ENCODE data around the gene SYNDIG1. TPM values are rescaled to one million over a fixed set of nuclear protein-coding genes. Genes with fewer than 3 reads are reported as not detected.

SYNDIG1 gene
- total RNA-seq, 1 experiment from 2014 or later = not detected

DNA sequence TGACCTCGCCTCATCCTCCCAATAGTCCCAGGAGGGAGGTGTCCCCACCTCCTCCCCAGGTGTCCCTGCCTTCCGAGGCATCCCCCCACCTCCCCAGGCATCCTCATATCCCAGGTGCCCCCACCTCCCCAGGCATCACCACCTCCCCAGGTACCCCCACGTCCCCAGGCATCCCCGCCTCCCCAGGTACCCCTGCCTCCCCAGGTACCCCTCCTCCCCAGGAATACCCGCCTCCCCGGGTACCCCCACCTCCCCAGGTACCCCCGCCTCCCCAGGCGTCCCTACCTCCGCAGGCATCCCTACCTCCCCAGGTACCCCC lies 198.9 kb downstream of the SYNDIG1 start:
- intact Hi-C loops (cut with micrococcal nuclease; ENCODE audit: unreplicated experiment) = no loop called here
- H3K4me1 Mint-ChIP-seq (ENCODE audit: low read depth, unreplicated experiment) = no peaks in the 10 kb centered on the region
- CTCF ChIA-PET = no interaction called here

DNA sequence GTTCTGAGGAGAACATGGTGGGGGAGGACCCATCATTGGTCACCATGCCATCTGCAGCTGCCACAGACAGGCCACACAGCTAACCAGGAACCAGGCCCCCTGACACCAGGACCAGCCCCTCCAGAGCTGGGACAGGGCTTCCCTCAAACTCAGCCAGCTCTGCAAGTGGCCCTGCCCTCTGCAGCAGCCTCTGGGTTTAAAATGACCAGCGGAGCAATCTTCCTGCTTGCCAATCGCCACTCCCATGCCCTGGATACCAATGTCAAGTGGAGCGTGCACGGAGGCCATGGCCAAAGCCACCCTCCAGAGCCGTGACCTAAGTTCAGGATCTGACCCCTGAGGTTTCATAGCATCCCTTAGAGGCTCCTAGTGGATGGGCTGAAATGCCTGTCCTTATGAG lies 199.4 kb downstream of the SYNDIG1 start:
- intact Hi-C loops (cut with micrococcal nuclease; ENCODE audit: unreplicated experiment) = no loop called here
- H3K27ac Mint-ChIP-seq (ENCODE audit: unreplicated experiment) = no peak overlapping the region
- CTCF ChIA-PET = no interaction called here
- H3K36me3 Mint-ChIP-seq (ENCODE audit: insufficient read depth, unreplicated experiment) = no peaks in the 10 kb centered on the region
- no TSS peak for BruUV-seq (replicated peaks)
- TF ChIP-seq, protein P1, sequence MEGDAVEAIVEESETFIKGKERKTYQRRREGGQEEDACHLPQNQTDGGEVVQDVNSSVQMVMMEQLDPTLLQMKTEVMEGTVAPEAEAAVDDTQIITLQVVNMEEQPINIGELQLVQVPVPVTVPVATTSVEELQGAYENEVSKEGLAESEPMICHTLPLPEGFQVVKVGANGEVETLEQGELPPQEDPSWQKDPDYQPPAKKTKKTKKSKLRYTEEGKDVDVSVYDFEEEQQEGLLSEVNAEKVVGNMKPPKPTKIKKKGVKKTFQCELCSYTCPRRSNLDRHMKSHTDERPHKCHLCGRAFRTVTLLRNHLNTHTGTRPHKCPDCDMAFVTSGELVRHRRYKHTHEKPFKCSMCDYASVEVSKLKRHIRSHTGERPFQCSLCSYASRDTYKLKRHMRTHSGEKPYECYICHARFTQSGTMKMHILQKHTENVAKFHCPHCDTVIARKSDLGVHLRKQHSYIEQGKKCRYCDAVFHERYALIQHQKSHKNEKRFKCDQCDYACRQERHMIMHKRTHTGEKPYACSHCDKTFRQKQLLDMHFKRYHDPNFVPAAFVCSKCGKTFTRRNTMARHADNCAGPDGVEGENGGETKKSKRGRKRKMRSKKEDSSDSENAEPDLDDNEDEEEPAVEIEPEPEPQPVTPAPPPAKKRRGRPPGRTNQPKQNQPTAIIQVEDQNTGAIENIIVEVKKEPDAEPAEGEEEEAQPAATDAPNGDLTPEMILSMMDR (IDR thresholded peaks at IDR 0.05; ENCODE audit: unreplicated experiment) = no peak
- no peak for DNase-seq
- no peaks in the 10 kb centered on the region for H3K9me3 Mint-ChIP-seq (ENCODE audit: low read depth, unreplicated experiment)
- no peak overlapping the region for H3K4me3 Mint-ChIP-seq (ENCODE audit: low read depth, unreplicated experiment)
- H3K27me3 Mint-ChIP-seq (ENCODE audit: unreplicated experiment) = no peaks in the 10 kb centered on the region
- no peaks in the 10 kb centered on the region for H3K4me1 Mint-ChIP-seq (ENCODE audit: low read depth, unreplicated experiment)

More for the DNA sequence above, 198.9 kb downstream of the SYNDIG1 start:
- Mint-ChIP-seq H3K36me3 (ENCODE audit: insufficient read depth, unreplicated experiment) (no peaks in the 10 kb centered on the region), H3K27ac (ENCODE audit: unreplicated experiment) (no peak overlapping the region), H3K9me3 (ENCODE audit: low read depth, unreplicated experiment) (no peaks in the 10 kb centered on the region), H3K4me3 (ENCODE audit: low read depth, unreplicated experiment) (no peak overlapping the region), H3K27me3 (ENCODE audit: unreplicated experiment) (no peaks in the 10 kb centered on the region)
- TF ChIP-seq, protein P1 (IDR thresholded peaks at IDR 0.05; ENCODE audit: unreplicated experiment) = no peak
- BruUV-seq (replicated peaks) = no TSS peak
- DNase-seq = no peak

DNA sequence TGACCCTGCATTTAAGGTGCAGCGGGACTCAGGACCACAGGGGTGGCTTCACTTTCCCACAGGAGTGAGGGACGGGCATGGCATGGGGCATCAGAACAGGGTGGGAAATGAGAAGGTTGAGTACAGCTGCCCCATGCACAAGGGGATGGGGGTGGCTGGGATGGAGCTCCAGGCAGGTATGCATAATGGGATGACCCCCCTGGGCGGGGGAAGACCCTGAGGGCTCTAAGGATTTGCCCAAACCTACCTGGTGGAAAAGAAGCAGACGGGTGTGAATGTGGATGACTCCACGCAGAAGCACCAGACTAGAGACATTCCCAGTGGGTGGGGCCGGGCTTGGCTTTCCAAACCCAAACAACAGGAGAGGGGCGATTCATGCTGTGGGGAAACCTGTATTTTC lies 200.3 kb downstream of the SYNDIG1 start:
- TF ChIP-seq, protein P1 (IDR thresholded peaks at IDR 0.05; ENCODE audit: unreplicated experiment) = no peak
- Mint-ChIP-seq H3K36me3 (ENCODE audit: insufficient read depth, unreplicated experiment) (no peaks in the 10 kb centered on the region), H3K4me3 (ENCODE audit: low read depth, unreplicated experiment) (no peak overlapping the region), H3K27ac (ENCODE audit: unreplicated experiment) (no peak overlapping the region), H3K9me3 (ENCODE audit: low read depth, unreplicated experiment) (no peaks in the 10 kb centered on the region), H3K4me1 (ENCODE audit: low read depth, unreplicated experiment) (no peaks in the 10 kb centered on the region), H3K27me3 (ENCODE audit: unreplicated experiment) (no peaks in the 10 kb centered on the region)
- no peak for DNase-seq
- CTCF ChIA-PET = no interaction called here
- BruUV-seq (replicated peaks) = no TSS peak
- intact Hi-C loops (cut with micrococcal nuclease; ENCODE audit: unreplicated experiment) = no loop called here

DNA sequence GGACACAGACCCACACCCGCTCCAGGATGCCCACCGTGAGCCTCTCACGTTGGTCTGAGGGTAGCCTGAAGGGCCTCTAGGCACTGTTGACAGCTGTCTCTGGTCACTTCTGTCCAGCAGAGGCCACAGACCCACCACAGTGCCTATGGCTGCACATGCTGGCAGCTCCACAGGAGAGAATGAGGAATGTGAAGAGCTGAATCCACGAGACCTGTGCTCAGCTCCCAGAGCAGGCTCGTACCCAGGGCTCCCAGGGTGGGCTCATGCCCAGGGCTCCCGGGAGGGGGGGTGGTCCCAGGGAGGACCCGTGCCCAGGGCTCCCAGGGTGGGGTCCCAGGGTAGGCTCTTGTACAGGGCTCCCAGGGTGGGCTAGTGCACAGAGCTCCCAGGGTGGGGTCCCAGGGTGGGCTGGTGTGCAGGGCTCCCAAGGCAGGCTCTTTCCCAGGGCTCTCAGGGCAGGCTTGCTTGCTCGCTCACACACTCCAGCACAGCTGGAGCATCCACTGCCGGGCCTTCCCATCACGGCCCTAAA lies 201.0 kb downstream of the SYNDIG1 start:
- BruUV-seq (replicated peaks) = no TSS peak
- no peak overlapping the region for H3K4me3 Mint-ChIP-seq (ENCODE audit: low read depth, unreplicated experiment)
- no peaks in the 10 kb centered on the region for H3K4me1 Mint-ChIP-seq (ENCODE audit: low read depth, unreplicated experiment)
- H3K27me3 Mint-ChIP-seq (ENCODE audit: unreplicated experiment) = no peaks in the 10 kb centered on the region
- CTCF ChIA-PET = no interaction called here
- no peak for DNase-seq
- H3K36me3 Mint-ChIP-seq (ENCODE audit: insufficient read depth, unreplicated experiment) = no peaks in the 10 kb centered on the region
- no peaks in the 10 kb centered on the region for H3K9me3 Mint-ChIP-seq (ENCODE audit: low read depth, unreplicated experiment)
- intact Hi-C loops (cut with micrococcal nuclease; ENCODE audit: unreplicated experiment) = no loop called here
- TF ChIP-seq, protein P1 (IDR thresholded peaks at IDR 0.05; ENCODE audit: unreplicated experiment) = no peak
- H3K27ac Mint-ChIP-seq (ENCODE audit: unreplicated experiment) = no peak overlapping the region
